Ishikawa (cell line): ENCODE results near the gene APOB.

Source experiments
- CEBPB ChIP-seq: IDR thresholded peaks from 2 replicates; pipeline ENCODE4 v1.6.1; 2012
- CREB1 ChIP-seq: IDR thresholded peaks from 2 replicates; pipeline ENCODE4 v1.6.1; 2012; ENCODE audit warnings: low read depth
- EGR1 ChIP-seq: IDR thresholded peaks from 2 replicates; pipeline ENCODE4 v1.6.1; 2012
- EP300 ChIP-seq: IDR thresholded peaks from 2 replicates; pipeline ENCODE4 v1.6.1; 2012; ENCODE audit warnings: borderline replicate concordance
- FOXM1 ChIP-seq: IDR thresholded peaks from 2 replicates; pipeline ENCODE4 v1.6.1; 2012; ENCODE audit warnings: low read depth, borderline replicate concordance
- MAX ChIP-seq: IDR thresholded peaks from 2 replicates; pipeline ENCODE4 v1.6.1; 2012
- NFIC ChIP-seq: IDR thresholded peaks from 2 replicates; pipeline ENCODE4 v1.6.1; 2012
- RAD21 ChIP-seq: IDR thresholded peaks from 2 replicates; pipeline ENCODE4 v1.6.1; 2012; ENCODE audit warnings: low read depth
- REST ChIP-seq: IDR thresholded peaks from 2 replicates; pipeline ENCODE4 v1.6.1; 2012; ENCODE audit warnings: low read depth, mild to moderate bottlenecking
- TAF1 ChIP-seq: IDR thresholded peaks from 2 replicates; pipeline ENCODE4 v1.6.1; 2012; ENCODE audit warnings: low read depth, mild to moderate bottlenecking
- TCF12 ChIP-seq: IDR thresholded peaks from 2 replicates; pipeline ENCODE4 v1.6.1; 2012; ENCODE audit warnings: low read depth
- TEAD4 ChIP-seq: IDR thresholded peaks from 2 replicates; pipeline ENCODE4 v1.6.1; 2012
- USF1 ChIP-seq: IDR thresholded peaks from 2 replicates; pipeline ENCODE4 v1.6.1; 2012
- YY1 ChIP-seq: IDR thresholded peaks from 2 replicates; pipeline ENCODE4 v1.6.1; 2012; ENCODE audit warnings: low read depth
- ZBTB7A ChIP-seq: IDR thresholded peaks from 2 replicates; pipeline ENCODE4 v1.6.1; 2012; ENCODE audit warnings: low read depth

Gene APOB

GRCh38 chr2:20965221-20965620 is 78.7 kb downstream of the APOB start:
- TF ChIP-seq TAF1 (no peak), EP300 (no peak), ZBTB7A (no peak), NFIC (no peak), FOXM1 (no peak), RAD21 (no peak)

- TF ChIP-seq TCF12 (no peak), ZBTB7A (no peak), YY1 (no peak), TEAD4 (no peak), EGR1 (no peak), REST (no peak), EP300 (no peak), USF1 (no peak), TAF1 (no peak), CREB1 (no peak), FOXM1 (no peak), RAD21 (no peak), NFIC (no peak), CEBPB (no peak), MAX (no peak)
Measured at GRCh38 chr2:20963867-20964266, 80.0 kb downstream of the APOB start.

- TF ChIP-seq CEBPB = no peak
- peak; percentile 79 for TF ChIP-seq RAD21
- no peak for TF ChIP-seq ZBTB7A
- no peak for TF ChIP-seq MAX
- no peak for TF ChIP-seq EP300
Measured at GRCh38 chr2:20962939-20963557, 80.8 kb downstream of the APOB start.

- TF ChIP-seq RAD21 = no peak
- no peak for TF ChIP-seq MAX
- no peak for TF ChIP-seq NFIC
- TF ChIP-seq TCF12 = no peak
- TF ChIP-seq CEBPB = no peak
- TF ChIP-seq TEAD4 = no peak
- TF ChIP-seq TAF1 = no peak
- TF ChIP-seq USF1 = no peak
- no peak for TF ChIP-seq FOXM1
- TF ChIP-seq EP300 = no peak
- no peak for TF ChIP-seq REST
Measured at GRCh38 chr2:20961858-20962257, 82.0 kb downstream of the APOB start.

- TF ChIP-seq NFIC (no peak), YY1 (no peak), EGR1 (no peak), MAX (no peak), TAF1 (no peak)
Measured at GRCh38 chr2:20960003-20960402, 83.9 kb downstream of the APOB start.

GRCh38 chr2:20959252-20959651 is 84.6 kb downstream of the APOB start:
- TF ChIP-seq USF1 = no peak
- no peak for TF ChIP-seq CREB1
- TF ChIP-seq MAX = no peak
- no peak for TF ChIP-seq FOXM1
- TF ChIP-seq TAF1 = no peak
- TF ChIP-seq NFIC = no peak
- TF ChIP-seq CEBPB = no peak
- TF ChIP-seq ZBTB7A = no peak
- TF ChIP-seq REST = no peak
- no peak for TF ChIP-seq TCF12
